Measurements from ENCODE around the gene SND1.

The SND1 gene

GRCh38 chr7:128017862-128018845, 366.2 kb downstream of the SND1 start:
- Histone ChIP-seq H3K27ac (no peak overlapping the region), H3K4me3 (no peak overlapping the region)
- no peak for TF ChIP-seq CTCF (IDR thresholded peaks at IDR 0.05)
- no peak for DNase-seq (ENCODE audit: low spot score)

GRCh38 chr7:128019288-128019687, 367.3 kb downstream of the SND1 start:
- Histone ChIP-seq H3K4me3 (no peak overlapping the region), H3K27ac (no peak overlapping the region)
- DNase-seq (ENCODE audit: low spot score) = no peak
- no peak for TF ChIP-seq CTCF (IDR thresholded peaks at IDR 0.05)

- H3K27ac ChIP-seq = no peak overlapping the region
- no peak for DNase-seq (ENCODE audit: low spot score)
- no peak overlapping the region for H3K4me3 ChIP-seq
- TF ChIP-seq CTCF (IDR thresholded peaks at IDR 0.05) = no peak
Measured at GRCh38 chr7:128020159-128020558, 368.2 kb downstream of the SND1 start.

- TF ChIP-seq CTCF (IDR thresholded peaks at IDR 0.05) = no peak
- no peak overlapping the region for H3K4me3 ChIP-seq
- DNase-seq (ENCODE audit: low spot score) = no peak
- no peak overlapping the region for H3K27ac ChIP-seq
Measured at GRCh38 chr7:128021366-128021765, 369.4 kb downstream of the SND1 start.

GRCh38 chr7:128022631-128023532, 370.9 kb downstream of the SND1 start:
- H3K27ac ChIP-seq = no peak overlapping the region
- TF ChIP-seq CTCF (IDR thresholded peaks at IDR 0.05) = no peak

GRCh38 chr7:128024151-128024550, 372.2 kb downstream of the SND1 start:
- no peak for TF ChIP-seq CTCF (IDR thresholded peaks at IDR 0.05)
- no peak overlapping the region for H3K27ac ChIP-seq
- H3K4me3 ChIP-seq = no peak overlapping the region

More at GRCh38 chr7:128022631-128023532, 370.9 kb downstream of the SND1 start:
- no peak for DNase-seq (ENCODE audit: low spot score)
- no peak overlapping the region for H3K4me3 ChIP-seq

More at GRCh38 chr7:128024151-128024550, 372.2 kb downstream of the SND1 start:
- DNase-seq (ENCODE audit: low spot score) = no peak
